ENCODE results near the gene ARHGEF33. TPM values are rescaled to one million over a fixed set of nuclear protein-coding genes. Genes with fewer than 3 reads are reported as not detected.

Gene ARHGEF33
- total and polyA plus RNA-seq, 2 of the 8 experiments (the other 6 are each of a cell fraction or from before 2014, with no cell fraction given), result 0.09 to 0.95 TPM

DNA sequence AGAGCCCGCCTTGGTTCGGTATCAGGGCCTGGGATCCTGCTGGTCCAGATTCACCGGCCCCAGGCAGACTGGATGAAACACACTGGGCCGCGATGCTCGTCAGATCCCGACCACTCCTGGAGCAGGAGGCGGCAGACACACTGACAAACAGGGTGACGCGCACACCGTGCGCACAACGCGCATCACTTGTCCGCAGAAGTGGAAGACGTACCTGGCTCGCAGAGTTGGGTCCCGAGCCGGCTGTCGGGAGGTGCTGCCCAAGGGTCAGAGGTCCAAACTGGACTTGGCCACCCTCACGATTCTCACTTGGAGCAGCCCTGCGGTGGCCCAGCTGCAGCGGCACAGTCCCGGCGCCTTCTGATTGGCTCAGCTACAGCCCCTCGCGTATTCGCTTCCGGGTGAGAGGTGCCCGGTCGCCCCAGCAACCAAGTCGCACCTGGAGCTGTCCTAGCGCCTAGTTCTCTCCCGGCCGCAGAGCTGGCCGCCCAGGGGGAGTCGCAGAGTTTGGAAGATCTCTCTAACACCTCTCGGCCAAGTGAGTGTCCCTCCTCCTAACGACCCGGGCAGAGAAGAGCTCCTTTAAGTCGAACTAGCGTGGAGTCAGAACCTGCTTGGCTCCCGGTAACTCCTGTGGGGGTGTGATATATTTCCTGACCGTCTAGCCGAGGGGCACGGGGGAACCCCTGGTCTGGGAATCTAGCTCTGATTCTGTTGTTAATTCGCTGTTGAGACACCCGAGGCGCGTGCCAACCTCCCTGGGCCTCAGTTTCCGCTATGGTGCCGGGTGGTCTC is 13.9 kb upstream of the ARHGEF33 start, which contains the start of the genes DHX57 and MORN2 (continued):
- TF ChIP-seq, protein P1, sequence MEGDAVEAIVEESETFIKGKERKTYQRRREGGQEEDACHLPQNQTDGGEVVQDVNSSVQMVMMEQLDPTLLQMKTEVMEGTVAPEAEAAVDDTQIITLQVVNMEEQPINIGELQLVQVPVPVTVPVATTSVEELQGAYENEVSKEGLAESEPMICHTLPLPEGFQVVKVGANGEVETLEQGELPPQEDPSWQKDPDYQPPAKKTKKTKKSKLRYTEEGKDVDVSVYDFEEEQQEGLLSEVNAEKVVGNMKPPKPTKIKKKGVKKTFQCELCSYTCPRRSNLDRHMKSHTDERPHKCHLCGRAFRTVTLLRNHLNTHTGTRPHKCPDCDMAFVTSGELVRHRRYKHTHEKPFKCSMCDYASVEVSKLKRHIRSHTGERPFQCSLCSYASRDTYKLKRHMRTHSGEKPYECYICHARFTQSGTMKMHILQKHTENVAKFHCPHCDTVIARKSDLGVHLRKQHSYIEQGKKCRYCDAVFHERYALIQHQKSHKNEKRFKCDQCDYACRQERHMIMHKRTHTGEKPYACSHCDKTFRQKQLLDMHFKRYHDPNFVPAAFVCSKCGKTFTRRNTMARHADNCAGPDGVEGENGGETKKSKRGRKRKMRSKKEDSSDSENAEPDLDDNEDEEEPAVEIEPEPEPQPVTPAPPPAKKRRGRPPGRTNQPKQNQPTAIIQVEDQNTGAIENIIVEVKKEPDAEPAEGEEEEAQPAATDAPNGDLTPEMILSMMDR (IDR thresholded peaks at IDR 0.05; ENCODE audit: control extremely low read depth in 1 of 3, insufficient read depth in 1 of 3, low read depth in 1 of 3, low read length in 3 of 3), result no peak
- TF ChIP-seq SAP30 (IDR thresholded peaks at IDR 0.05; ENCODE audit: insufficient read depth, insufficient replicate concordance, low read length) (peak; percentile 55), TBP (IDR thresholded peaks at IDR 0.05; ENCODE audit: low read depth, low read length) (peak; percentile 37; the same call in 1 of the 2 replicates), HDAC6 (IDR thresholded peaks at IDR 0.05; ENCODE audit: low read depth, low read length) (no peak), KDM1A (IDR thresholded peaks at IDR 0.05; ENCODE audit: borderline replicate concordance, low read length) (no peak), ASH2L (IDR thresholded peaks at IDR 0.05; ENCODE audit: low read length) (peak; percentile 92), EGR1 (IDR thresholded peaks at IDR 0.05; ENCODE audit: borderline replicate concordance, low read depth, low read length) (no peak), EZH2 (IDR thresholded peaks at IDR 0.05; ENCODE audit: low read depth, low read length, severe bottlenecking) (no peak), MAFK (IDR thresholded peaks at IDR 0.05; ENCODE audit: low read depth, low read length) (no peak), GABPA (IDR thresholded peaks at IDR 0.05; ENCODE audit: borderline replicate concordance, insufficient read depth, low read length) (peak; percentile 91), RNF2 (IDR thresholded peaks at IDR 0.05; ENCODE audit: borderline replicate concordance, low read depth, low read length, missing control alignments, poor library complexity, severe bottlenecking) (no peak), GTF2F1 (IDR thresholded peaks at IDR 0.05; ENCODE audit: borderline replicate concordance, low read depth, low read length) (no peak), POLR2AphosphoS5 (IDR thresholded peaks at IDR 0.05; ENCODE audit: low read depth, low read length) (peak; percentile 28; the same call in 1 of the 2 replicates), SIRT6 (IDR thresholded peaks at IDR 0.05; ENCODE audit: low read length) (no peak), JUND (IDR thresholded peaks at IDR 0.05; ENCODE audit: low read length) (peak; percentile 74; the same call in 1 of the 2 replicates), TAF1 (IDR thresholded peaks at IDR 0.05; ENCODE audit: low read depth, low read length) (peak; percentile 59; the same call in 1 of the 2 replicates)
- TF ChIP-seq, protein P2, sequence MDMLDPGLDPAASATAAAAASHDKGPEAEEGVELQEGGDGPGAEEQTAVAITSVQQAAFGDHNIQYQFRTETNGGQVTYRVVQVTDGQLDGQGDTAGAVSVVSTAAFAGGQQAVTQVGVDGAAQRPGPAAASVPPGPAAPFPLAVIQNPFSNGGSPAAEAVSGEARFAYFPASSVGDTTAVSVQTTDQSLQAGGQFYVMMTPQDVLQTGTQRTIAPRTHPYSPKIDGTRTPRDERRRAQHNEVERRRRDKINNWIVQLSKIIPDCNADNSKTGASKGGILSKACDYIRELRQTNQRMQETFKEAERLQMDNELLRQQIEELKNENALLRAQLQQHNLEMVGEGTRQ (IDR thresholded peaks at IDR 0.05; ENCODE audit: low read length), result no peak
- TF ChIP-seq, protein P3, sequence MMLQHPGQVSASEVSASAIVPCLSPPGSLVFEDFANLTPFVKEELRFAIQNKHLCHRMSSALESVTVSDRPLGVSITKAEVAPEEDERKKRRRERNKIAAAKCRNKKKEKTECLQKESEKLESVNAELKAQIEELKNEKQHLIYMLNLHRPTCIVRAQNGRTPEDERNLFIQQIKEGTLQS (IDR thresholded peaks at IDR 0.05; ENCODE audit: insufficient read depth, low read depth, low read length), result no peak
